Prostate gland (tissue), 2 donors: ENCODE results near the gene ARL8A. TPM values are rescaled to one million over a fixed set of nuclear protein-coding genes. Genes with fewer than 3 reads are reported as not detected.

ENCODE experiments used
- DNase-seq: peaks from one replicate; pipeline ENCODE4 v3.0.0-alpha.2; 2019; ENCODE audit warnings: low spot score
- H3K27ac ChIP-seq, 2 donors: fragments of 200-600 bp; sonication (generic); 2 replicates each; pipeline ENCODE4 v1.5.1; 2017 to 2019
- H3K27me3 ChIP-seq: fragments of 200-600 bp; sonication (generic); replicated peaks from 2 replicates; pipeline ENCODE4 v1.5.1; 2019; ENCODE audit not compliant: insufficient read depth
- H3K36me3 ChIP-seq, 2 donors: fragments of 200-600 bp; sonication (generic); 1 replicate in 1 of 2; 2 replicates in 1 of 2; pipeline versions ENCODE4 v1.5.1 to v1.8.1; 2017 to 2019
- H3K4me1 ChIP-seq: fragments of 200-600 bp; sonication (generic); replicated peaks from 2 replicates; pipeline ENCODE4 v1.5.1; 2019
- H3K4me3 ChIP-seq, 2 donors: fragments of 200-600 bp; sonication (generic); 2 replicates each; pipeline ENCODE4 v1.5.1; 2017 to 2019
- H3K9me3 ChIP-seq: fragments of 200-600 bp; sonication (generic); 2 replicates; pipeline ENCODE4 v1.5.1; 2017
- POLR2A ChIP-seq: fragments of 450-650 bp; IDR thresholded peaks from one replicate; pipeline ENCODE4 v1.6.1; 2016; ENCODE audit warnings: antibody characterized with exemption, mild to moderate bottlenecking
- POLR2AphosphoS5 ChIP-seq: sonication (generic); formaldehyde crosslinking; IDR thresholded peaks from one replicate; pipeline ENCODE4 v1.6.1; 2017; ENCODE audit warnings: antibody characterized with exemption
- WGBS: methylation state at CpG from one replicate; pipeline ENCODE4 v1.1.5; 2018; 5-methylcytosine and 5-hydroxymethylcytosine counted together
- intact Hi-C: fragments of 100-400 bp; cut with DNase I; formaldehyde crosslinking; loops from one replicate; pipeline ENCODE4 v1.14.2; 2022
- total RNA-seq, 2 donors: library from RNA; depleted of rRNA; stranded (reverse); fragments of >200 nt; gene quantifications; one replicate each; pipeline ENCODE4 v1.1.0, GENCODE V29; 2016
- TF ChIP-seq, protein P1 (sequence below), 4 experiments: fragments of 200-600 bp in 2 of 4; fragments of 450-650 bp in 2 of 4; sonication (generic) in 2 of 4; IDR thresholded peaks; 1 replicate in 3 of 4; 2 replicates in 1 of 4; pipeline ENCODE4 v1.5.1; 2016 to 2019; ENCODE audit warnings: antibody characterized with exemption in 4 of 4, mild to moderate bottlenecking in 2 of 4, moderate library complexity in 2 of 4

Gene ARL8A
- total RNA-seq, 2 donors from 2014 or later = 39.9 to 102 TPM

DNA sequence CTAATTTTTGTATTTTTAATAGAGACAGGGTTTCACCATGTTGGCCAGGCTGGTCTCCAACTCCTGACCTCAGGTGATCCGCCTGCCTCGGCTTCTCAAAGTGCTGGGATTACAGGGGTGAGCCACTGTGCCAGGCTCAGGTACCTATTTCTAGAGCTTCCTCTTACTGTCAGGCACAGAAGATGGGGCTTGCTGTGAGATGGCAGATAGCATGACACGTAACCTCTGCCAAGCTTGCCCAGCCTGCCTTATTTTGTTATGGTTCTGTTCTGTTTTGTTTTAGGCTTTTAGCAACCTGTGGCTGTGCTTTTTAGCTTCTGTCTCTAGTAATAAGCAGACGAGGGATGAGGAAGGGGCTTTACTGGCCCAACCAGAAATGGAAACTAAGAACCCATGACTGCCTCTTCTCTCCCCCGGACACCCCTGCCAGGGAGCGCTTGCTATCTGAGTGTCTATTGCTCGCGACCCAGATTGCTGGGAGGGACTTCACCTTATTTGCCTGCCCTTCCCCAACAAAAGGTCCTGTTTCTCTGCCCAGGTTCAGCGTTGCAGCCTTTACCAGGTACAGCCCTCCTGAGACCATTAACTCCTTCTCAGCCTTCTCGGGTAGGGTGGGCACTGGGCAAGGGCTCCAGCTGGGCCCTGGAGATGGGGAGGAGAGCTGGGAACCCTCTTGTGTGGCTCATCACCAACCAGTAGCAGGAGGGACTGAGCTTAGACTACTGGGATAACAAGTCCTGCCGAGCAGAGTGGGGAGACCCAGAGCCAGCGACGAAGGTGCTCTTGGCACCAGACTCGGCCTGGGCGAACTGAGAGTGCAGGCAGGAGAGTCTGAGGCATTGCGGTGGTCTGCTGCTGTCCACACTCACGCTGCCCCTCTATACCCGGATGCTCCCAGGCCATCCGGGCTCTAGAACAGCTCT lies 35.6 kb upstream of the ARL8A start:
- Histone ChIP-seq H3K4me3 (no peak overlapping the region), H3K9me3 (no peaks in the 10 kb centered on the region), H3K36me3 (no peaks in the 10 kb centered on the region), H3K27me3 (peaks cover 5% of the 10 kb centered on the region), H3K27ac (no peak overlapping the region), H3K4me1 (no peaks in the 10 kb centered on the region)
- 75% methylated on average over 19 of the region's 19 CpGs for WGBS
- TF ChIP-seq, protein P1, sequence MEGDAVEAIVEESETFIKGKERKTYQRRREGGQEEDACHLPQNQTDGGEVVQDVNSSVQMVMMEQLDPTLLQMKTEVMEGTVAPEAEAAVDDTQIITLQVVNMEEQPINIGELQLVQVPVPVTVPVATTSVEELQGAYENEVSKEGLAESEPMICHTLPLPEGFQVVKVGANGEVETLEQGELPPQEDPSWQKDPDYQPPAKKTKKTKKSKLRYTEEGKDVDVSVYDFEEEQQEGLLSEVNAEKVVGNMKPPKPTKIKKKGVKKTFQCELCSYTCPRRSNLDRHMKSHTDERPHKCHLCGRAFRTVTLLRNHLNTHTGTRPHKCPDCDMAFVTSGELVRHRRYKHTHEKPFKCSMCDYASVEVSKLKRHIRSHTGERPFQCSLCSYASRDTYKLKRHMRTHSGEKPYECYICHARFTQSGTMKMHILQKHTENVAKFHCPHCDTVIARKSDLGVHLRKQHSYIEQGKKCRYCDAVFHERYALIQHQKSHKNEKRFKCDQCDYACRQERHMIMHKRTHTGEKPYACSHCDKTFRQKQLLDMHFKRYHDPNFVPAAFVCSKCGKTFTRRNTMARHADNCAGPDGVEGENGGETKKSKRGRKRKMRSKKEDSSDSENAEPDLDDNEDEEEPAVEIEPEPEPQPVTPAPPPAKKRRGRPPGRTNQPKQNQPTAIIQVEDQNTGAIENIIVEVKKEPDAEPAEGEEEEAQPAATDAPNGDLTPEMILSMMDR (IDR thresholded peaks at IDR 0.05) = no peak
- TF ChIP-seq POLR2AphosphoS5 (no peak), POLR2A (no peak)
- no peak for DNase-seq
- intact Hi-C loops = no loop called here

DNA sequence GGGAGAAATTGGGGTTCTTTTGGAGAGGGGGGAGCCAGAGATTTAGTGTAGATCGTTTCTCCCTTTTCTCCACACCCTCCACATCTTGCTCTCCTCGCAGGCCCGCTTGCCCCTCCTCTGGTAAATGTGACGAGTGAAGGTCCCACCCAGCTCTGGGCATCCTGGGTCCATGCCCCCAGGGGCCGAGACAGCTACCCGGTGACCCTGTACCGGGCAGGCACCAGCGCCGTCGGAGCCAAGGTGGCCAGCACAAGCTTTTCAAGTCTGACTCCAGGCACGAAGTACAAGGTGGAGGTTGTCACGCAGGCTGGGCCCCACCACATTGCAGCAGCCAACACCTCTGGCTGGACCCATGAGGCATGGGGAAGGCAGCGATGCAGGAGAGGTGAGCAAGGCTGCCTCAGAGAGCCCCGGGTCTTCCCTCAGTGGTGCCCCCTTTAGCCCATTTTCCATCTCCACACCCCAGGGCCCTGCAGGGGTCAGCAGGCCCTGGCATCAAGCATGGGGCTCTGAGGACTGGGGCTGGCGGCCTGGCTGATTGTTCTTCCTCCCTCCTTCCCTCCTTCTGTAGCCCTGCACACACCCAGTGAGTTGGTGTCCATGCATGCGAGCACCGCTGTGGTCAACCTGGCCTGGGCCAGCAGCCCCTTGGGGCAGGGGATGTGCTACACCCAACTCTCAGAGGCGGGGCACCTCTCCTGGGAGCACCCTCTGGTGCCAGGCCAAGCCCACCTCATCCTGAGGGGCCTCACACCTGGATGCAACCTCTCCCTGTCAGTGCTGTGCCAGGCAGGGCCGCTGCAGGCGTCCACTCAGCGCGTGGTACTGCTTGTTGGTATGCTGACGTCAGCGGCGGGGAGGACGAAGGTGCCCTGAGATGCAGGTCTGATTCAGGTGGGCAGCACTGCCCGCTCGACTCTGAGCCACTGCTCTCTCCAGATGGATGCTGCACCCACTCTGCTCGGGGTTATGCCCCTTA lies 32.7 kb upstream of the ARL8A start:
- H3K27me3 ChIP-seq = peaks cover 5% of the 10 kb centered on the region
- no peak overlapping the region for H3K4me3 ChIP-seq
- no peak for DNase-seq
- 92% methylated on average over 28 of the region's 29 CpGs for WGBS
- H3K9me3 ChIP-seq = no peaks in the 10 kb centered on the region
- intact Hi-C loops = no loop called here
- no peaks in the 10 kb centered on the region for H3K36me3 ChIP-seq
- H3K4me1 ChIP-seq = no peaks in the 10 kb centered on the region
- TF ChIP-seq, protein P1 (IDR thresholded peaks at IDR 0.05) = no peak
- no peak for TF ChIP-seq POLR2AphosphoS5
- no peak for TF ChIP-seq POLR2A
- H3K27ac ChIP-seq = no peak overlapping the region

DNA sequence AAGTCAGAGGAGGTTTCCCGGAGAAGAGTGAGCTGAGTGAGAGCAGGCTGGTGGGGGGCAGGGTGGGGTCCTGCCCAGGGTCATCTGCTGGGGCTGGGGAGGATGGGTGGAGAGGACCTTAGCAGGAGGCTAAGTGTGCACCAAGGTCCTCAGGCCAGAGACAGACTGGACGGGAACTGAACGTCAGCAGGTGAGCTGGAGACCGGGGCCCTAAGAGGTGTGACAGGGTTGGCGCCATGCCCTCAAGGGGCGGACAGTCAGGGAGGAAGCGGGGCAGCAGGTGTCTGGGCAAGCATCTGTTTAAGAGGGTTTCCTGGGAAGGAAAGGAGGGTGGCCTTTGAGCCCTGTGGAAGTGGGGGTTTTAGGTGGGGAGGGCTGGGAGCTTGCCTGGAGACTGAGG lies 29.5 kb upstream of the ARL8A start:
- WGBS = 78% methylated on average over 7 of the region's 7 CpGs
- Histone ChIP-seq H3K4me3 (no peak overlapping the region), H3K4me1 (no peaks in the 10 kb centered on the region), H3K27ac (no peak overlapping the region), H3K9me3 (no peaks in the 10 kb centered on the region), H3K27me3 (no peaks in the 10 kb centered on the region), H3K36me3 (no peaks in the 10 kb centered on the region)
- intact Hi-C loops = no loop called here
- no peak for DNase-seq
- TF ChIP-seq POLR2A = no peak
- TF ChIP-seq POLR2AphosphoS5 = no peak
- TF ChIP-seq, protein P1 (IDR thresholded peaks at IDR 0.05) = no peak

DNA sequence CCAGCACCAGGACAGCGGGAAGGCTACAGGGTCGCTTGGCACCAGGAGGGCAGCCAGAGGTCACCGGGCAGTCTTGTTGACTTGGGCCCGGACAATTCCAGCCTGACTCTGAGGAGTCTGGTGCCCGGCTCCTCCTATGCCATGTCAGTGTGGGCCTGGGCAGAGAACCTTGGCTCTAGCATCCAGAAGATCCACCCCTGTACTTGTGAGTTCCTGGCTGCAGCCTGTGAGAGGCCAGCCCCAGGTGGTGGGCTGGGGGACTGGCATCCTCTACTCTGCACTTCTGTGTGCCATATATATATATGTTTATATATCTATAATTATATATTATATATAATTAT lies 27.4 kb upstream of the ARL8A start:
- TF ChIP-seq POLR2AphosphoS5 (no peak), POLR2A (no peak)
- TF ChIP-seq, protein P1 (IDR thresholded peaks at IDR 0.05) = no peak
- no peaks in the 10 kb centered on the region for H3K9me3 ChIP-seq
- whole genome bisulfite sequencing = 86% methylated on average over 5 of the region's 5 CpGs
- no peaks in the 10 kb centered on the region for H3K4me1 ChIP-seq
- intact Hi-C loops = no loop called here
- no peaks in the 10 kb centered on the region for H3K27me3 ChIP-seq
- H3K36me3 ChIP-seq = no peaks in the 10 kb centered on the region
- DNase-seq = no peak
- no peak overlapping the region for H3K27ac ChIP-seq
- no peak overlapping the region for H3K4me3 ChIP-seq
